HUES6 (cell line): ENCODE data around the gene KPNA5.
"Not testable (repeated sequence)": the region's sequence is repeated elsewhere in the genome, so short reads cannot be mapped to it uniquely, and the experiment has no call there.

ENCODE experiments used
- H3K27ac ChIP-seq: 2 replicates; pipeline ENCODE4 v1.7.0; 2013; ENCODE audit warnings: low read depth, mild to moderate bottlenecking, low read length, inconsistent platforms
- H3K27me3 ChIP-seq: 2 replicates; pipeline ENCODE4 v1.6.1; 2013; ENCODE audit warnings: low read length; ENCODE audit not compliant: control insufficient read depth, insufficient read depth
- H3K36me3 ChIP-seq: 2 replicates; pipeline ENCODE4 v1.6.1; 2013; ENCODE audit warnings: low read length; ENCODE audit not compliant: control insufficient read depth, insufficient read depth
- H3K4me1 ChIP-seq: 2 replicates; pipeline ENCODE4 v1.6.1; 2013; ENCODE audit warnings: low read length; ENCODE audit not compliant: control insufficient read depth, insufficient read depth
- H3K4me3 ChIP-seq: 2 replicates; pipeline ENCODE4 v1.5.1; 2013; ENCODE audit warnings: low read depth, low read length
- H3K9ac ChIP-seq: one replicate; pipeline ENCODE4 v1.6.1; 2013; ENCODE audit warnings: mild to moderate bottlenecking, low read length
- H3K9me3 ChIP-seq: 2 replicates; pipeline ENCODE4 v1.6.1; 2013; ENCODE audit warnings: low read depth, low read length; ENCODE audit not compliant: control insufficient read depth, insufficient read depth

Gene KPNA5

DNA sequence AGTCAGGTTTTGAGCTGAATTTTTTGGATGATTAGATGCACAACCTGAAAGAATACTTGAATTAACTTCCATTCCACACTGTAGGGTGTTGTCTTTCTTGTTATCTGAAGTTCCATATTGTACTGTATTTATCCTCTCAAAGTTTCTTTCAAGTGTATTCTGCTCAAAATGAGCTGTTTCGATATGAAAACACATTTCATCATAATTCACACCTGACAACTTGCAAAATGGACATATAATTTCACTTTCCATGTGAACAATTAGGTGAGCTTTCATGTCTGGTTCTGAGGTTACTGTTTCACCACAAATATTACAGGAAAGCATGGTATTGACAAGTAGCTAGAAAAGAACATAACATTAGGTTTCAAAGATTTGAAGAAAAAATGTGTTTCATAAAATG, 14.1 kb upstream of the KPNA5 start:
- Histone ChIP-seq H3K9ac (no peak overlapping the region), H3K4me1 (peaks cover 9% of the 10 kb centered on the region), H3K4me3 (peak overlapping the region; percentile 27), H3K9me3 (no peaks in the 10 kb centered on the region), H3K27me3 (no peaks in the 10 kb centered on the region), H3K36me3 (no peaks in the 10 kb centered on the region), H3K27ac (no peak overlapping the region)

DNA sequence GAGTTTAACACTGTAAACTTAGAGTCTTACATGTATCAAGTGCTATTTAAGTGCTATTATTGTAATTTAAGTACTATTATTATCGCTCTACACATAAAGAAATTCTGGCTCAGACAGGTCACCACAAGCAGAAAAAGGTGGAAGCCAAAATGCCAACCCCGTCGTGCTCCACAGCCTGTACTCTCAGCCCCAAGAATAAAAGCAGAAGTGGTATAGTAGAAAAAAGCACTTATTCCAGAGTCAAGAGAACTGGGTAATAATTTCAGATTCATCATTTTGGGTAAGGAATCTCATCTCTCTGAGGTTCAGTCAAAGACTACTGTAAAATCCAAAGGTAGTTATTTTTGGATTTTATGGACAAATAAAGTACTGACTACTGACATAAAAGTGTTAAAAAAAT, 13.4 kb upstream of the KPNA5 start:
- Histone ChIP-seq H3K9ac (no peak overlapping the region), H3K4me3 (peak overlapping the region; percentile 98), H3K27ac (no peak overlapping the region), H3K27me3 (no peaks in the 10 kb centered on the region), H3K36me3 (no peaks in the 10 kb centered on the region), H3K4me1 (peaks cover 9% of the 10 kb centered on the region), H3K9me3 (no peaks in the 10 kb centered on the region)

DNA sequence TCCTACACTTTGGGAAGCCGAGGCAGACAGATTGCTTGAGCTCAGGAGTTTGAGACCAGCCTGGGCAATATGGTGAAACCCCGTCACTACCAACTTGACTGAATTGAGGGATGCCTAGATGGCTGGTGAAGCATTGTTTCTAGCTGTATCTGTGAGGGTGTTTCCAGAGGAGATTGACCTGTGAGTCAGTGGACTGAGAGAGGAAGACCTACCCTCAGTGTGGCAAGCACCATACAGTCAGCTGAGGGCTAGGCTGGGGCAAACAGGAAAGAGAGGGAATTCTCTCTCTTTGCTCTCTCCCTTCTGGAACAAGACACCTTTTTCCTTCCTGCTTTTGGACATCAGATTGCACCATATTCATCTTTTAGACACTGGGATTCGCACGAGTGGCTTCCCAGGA, 8.7 kb upstream of the KPNA5 start:
- H3K9ac ChIP-seq = no peak overlapping the region
- H3K4me1 ChIP-seq = peaks cover 4% of the 10 kb centered on the region; the same call in 1 of the 2 replicates
- H3K4me3 ChIP-seq = no peak overlapping the region
- no peaks in the 10 kb centered on the region for H3K9me3 ChIP-seq
- H3K36me3 ChIP-seq = no peaks in the 10 kb centered on the region
- H3K27me3 ChIP-seq = no peaks in the 10 kb centered on the region
- no peak overlapping the region for H3K27ac ChIP-seq

DNA sequence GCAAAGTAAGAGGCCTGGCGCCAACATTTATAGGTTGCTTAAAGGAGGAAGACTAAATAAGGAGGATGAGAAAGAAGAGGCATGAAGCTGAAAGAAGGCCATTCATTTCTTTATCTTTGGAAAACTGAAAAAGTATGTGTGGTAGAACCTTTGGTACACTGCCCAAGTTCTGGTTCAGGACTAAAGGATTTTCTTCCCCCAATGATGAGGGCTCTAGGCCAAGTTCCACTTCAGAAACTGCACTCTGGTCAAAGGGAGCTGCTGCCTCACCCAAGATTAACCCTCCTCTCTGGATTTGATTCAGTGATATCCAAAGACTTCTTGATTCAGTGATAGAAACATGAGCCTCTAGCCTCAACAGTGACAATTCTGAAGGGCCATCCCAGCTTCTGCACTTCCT, 5.0 kb upstream of the KPNA5 start:
- H3K27ac ChIP-seq = no peak overlapping the region
- H3K9me3 ChIP-seq = no peaks in the 10 kb centered on the region
- H3K4me1 ChIP-seq = no peaks in the 10 kb centered on the region
- no peak overlapping the region for H3K9ac ChIP-seq
- H3K36me3 ChIP-seq = no peaks in the 10 kb centered on the region
- no peak overlapping the region for H3K4me3 ChIP-seq
- no peaks in the 10 kb centered on the region for H3K27me3 ChIP-seq

DNA sequence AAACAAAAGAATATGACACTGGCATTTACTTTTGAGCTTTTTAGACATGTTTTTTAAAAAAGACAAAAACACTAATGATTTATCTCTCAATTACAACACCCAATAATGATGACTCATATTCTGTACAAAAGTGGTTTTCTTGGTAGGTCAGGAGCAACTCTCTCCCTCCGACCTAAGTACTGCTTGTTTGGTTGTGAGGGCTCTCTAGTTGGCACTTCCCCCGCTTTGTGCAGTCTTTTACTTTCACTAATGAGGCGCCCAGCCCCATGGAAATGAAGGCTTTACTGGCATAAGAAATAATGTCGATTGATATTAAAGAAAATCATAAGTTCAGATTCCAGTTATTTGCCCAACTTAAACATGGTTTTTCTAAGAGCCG, 1.3 kb downstream of the KPNA5 start:
- Histone ChIP-seq H3K36me3 (no peaks in the 10 kb centered on the region), H3K4me3 (peak overlapping the region; percentile 94), H3K27ac (peak overlapping the region; percentile 39; the same call in 1 of the 2 replicates), H3K9me3 (no peaks in the 10 kb centered on the region), H3K27me3 (no peaks in the 10 kb centered on the region), H3K9ac (peak overlapping the region; percentile 5), H3K4me1 (0 out of 2 replicates have a peak, but pooled peaks cover 3% of the 10 kb centered on the region)

DNA sequence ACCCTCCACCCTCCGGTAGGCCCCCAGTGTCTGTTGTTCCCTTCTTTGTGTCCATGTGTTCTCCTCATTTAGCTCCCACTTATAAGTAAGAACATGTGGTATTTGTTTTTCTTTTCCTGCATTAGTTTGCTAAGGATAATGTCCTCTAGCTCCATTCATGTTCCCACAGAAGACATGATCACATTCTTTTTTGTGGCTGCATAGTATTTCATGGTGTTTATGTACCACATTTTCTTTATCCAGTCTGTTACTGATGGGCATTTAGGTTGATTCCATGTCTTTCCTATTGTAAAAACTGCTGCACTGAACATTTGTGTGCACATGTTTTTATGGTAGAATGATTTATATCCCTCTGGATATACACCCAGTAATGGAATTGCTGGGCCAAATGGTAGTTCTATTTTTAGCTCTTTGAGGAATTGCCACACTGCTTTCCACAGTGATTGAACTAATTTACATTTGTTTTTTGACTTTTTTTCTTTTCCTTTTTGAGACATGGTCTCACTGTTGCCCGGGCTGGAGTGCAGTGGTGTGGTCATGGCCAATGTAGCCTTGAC, 4.5 kb downstream of the KPNA5 start:
- H3K27me3 ChIP-seq = no peaks in the 10 kb centered on the region
- H3K9me3 ChIP-seq = no peaks in the 10 kb centered on the region
- H3K4me3 ChIP-seq = no peak overlapping the region
- 0 out of 2 replicates have a peak, but pooled peaks cover 3% of the 10 kb centered on the region for H3K4me1 ChIP-seq
- no peak overlapping the region for H3K27ac ChIP-seq
- no peak overlapping the region for H3K9ac ChIP-seq
- no peaks in the 10 kb centered on the region; the same call in 1 of the 2 replicates for H3K36me3 ChIP-seq

DNA sequence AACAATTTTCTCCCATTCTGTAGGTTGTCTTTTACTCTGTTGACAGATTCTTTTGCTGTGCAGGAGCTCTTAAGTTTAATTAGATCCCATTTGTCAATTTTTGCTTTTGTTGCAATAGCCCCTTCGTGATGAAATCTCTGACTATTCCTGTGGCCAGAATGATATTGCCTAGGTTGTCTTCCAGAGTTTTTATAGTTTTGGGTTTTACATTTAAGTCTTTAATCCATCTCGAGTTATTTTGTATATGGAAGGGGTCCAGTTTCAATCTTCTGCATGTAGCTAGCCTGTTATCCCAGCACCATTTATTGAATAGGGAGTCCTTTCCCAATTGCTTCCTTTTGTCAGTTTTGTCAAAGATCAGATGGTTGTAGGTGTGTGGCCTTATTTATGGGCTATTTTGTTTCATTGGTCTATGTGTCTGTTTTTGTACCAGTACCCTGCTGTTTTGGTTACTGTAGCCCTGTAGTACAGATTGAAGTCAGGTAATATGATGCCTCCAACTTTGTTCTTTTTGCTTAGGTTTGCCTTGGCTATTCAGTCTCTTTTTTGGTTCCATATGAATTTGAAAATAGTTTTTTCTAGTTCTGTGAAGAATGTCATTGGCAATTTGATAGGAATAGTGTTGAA, 5.6 kb downstream of the KPNA5 start:
- not testable (repeated sequence) for H3K27ac ChIP-seq, H3K27me3 ChIP-seq, H3K9me3 ChIP-seq, H3K36me3 ChIP-seq, H3K9ac ChIP-seq, H3K4me1 ChIP-seq, H3K4me3 ChIP-seq

DNA sequence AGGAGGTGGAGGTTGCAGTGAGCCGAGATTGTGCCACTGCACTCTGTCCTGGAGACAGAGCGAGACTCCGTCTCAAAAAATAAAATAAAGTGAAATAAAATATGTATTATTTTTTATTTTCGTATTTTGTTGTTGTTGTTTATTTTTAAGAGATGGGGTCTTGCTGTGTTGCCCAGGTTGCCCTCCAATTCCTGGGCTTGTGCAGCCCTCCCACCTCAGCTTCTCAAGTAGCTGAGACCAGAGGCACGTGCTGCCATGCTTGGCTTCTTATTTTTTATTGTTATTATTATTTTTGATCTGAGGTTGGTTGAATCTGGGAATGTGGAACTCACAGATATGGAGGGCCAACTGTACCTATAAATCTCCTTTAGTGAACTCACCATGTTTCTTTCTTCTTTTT, 10.1 kb downstream of the KPNA5 start:
- no peaks in the 10 kb centered on the region for H3K27me3 ChIP-seq
- H3K9me3 ChIP-seq = no peaks in the 10 kb centered on the region
- H3K9ac ChIP-seq = no peak overlapping the region
- no peak overlapping the region for H3K27ac ChIP-seq
- peaks cover 10% of the 10 kb centered on the region; the same call in 1 of the 2 replicates for H3K36me3 ChIP-seq
- no peaks in the 10 kb centered on the region for H3K4me1 ChIP-seq
- no peak overlapping the region for H3K4me3 ChIP-seq

DNA sequence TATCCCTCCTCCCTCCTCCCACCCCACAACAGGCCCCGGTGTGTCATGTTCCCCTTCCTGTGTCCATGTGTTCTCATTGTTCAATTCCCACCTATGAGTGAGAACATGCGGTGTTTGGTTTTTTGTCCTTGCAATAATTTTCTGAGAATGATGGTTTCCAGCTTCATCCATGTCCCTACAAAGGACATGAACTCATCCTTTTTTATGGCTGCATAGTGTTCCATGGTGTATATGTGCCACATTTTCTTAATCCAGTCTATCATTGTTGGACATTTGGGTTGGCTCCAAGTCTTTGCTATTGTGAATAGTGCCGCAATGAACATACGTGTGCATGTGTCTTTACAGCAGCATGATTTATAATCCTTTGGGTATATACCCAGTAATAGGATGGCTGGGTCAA, 11.9 kb downstream of the KPNA5 start:
- H3K4me3 ChIP-seq, H3K9me3 ChIP-seq, H3K27me3 ChIP-seq, H3K9ac ChIP-seq, H3K27ac ChIP-seq, H3K4me1 ChIP-seq: not testable (repeated sequence)
- peaks cover 13% of the 10 kb centered on the region; the same call in 1 of the 2 replicates for H3K36me3 ChIP-seq

DNA sequence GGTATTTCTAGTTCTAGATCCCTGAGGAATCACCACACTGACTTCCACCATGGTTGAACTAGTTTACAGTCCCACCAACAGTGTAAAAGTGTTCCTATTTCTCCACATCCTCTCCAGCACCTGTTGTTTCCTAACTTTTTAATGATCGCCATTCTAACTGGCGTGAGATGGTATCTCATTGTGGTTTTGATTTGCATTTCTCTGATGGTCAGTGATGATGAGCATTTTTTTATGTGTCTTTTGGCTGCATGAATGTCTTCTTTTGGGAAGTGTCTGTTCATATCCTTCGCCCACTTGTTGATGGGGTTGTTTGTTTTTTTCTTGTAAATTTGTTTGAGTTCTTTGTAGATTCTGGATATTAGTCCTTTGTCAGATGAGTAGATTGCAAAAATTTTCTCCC, 12.3 kb downstream of the KPNA5 start:
- not testable (repeated sequence) for H3K4me3 ChIP-seq, H3K9me3 ChIP-seq, H3K27me3 ChIP-seq, H3K4me1 ChIP-seq, H3K9ac ChIP-seq, H3K27ac ChIP-seq
- H3K36me3 ChIP-seq = peaks cover 13% of the 10 kb centered on the region; the same call in 1 of the 2 replicates

DNA sequence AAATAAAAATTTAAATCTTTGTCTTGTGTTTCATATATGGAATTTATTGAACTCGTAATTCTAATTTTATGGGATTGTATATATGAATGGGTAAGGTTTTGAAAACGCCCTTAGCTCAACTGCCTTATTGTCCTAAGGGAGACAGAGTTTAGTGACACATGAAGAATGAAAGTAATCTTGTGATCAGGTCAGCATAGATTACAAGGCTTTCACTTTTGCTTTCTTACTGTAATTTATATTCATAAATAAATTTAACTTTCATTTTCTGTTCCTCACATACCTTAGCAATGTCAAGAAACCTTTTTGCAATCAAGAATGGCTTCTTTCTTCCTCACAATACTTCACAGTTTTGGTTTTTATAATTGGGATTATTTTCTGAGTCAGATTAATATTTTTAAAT, 14.4 kb downstream of the KPNA5 start:
- H3K36me3 ChIP-seq = peaks cover 28% of the 10 kb centered on the region
- no peaks in the 10 kb centered on the region for H3K27me3 ChIP-seq
- no peak overlapping the region for H3K9ac ChIP-seq
- no peak overlapping the region for H3K4me3 ChIP-seq
- H3K4me1 ChIP-seq = no peaks in the 10 kb centered on the region
- no peak overlapping the region for H3K27ac ChIP-seq
- H3K9me3 ChIP-seq = no peaks in the 10 kb centered on the region
